CD14-positive monocyte (primary cell): Measurements from ENCODE around the gene TNFRSF4. TPM values are rescaled to one million over a fixed set of nuclear protein-coding genes. Genes with fewer than 3 reads are reported as not detected.

Experiments used
- DNase-seq, 3 donors: peaks; one replicate each; pipeline ENCODE4 v3.0.0-alpha.2; 2011 to 2022
- H2AFZ ChIP-seq: 2 replicates; pipeline ENCODE4 v1.6.0; 2012; ENCODE audit warnings: mild to moderate bottlenecking, low read depth, low read length, inconsistent platforms; ENCODE audit not compliant: insufficient read depth, poor library complexity, severe bottlenecking
- H3K27ac ChIP-seq, 2 donors: 1 replicate in 1 of 2; 2 replicates in 1 of 2; pipeline ENCODE4 v1.5.1; 2012 to 2013; ENCODE audit warnings: low read length in 2 of 2, control low read depth in 1 of 2, inconsistent platforms in 1 of 2, low read depth in 1 of 2, mild to moderate bottlenecking in 1 of 2
- H3K27me3 ChIP-seq, 2 donors: one replicate each; pipeline versions ENCODE4 v1.6.0 to v1.6.1; 2011 to 2013; ENCODE audit warnings: low read length in 2 of 2; ENCODE audit not compliant: control insufficient read depth in 2 of 2, insufficient read depth in 2 of 2
- H3K36me3 ChIP-seq, 2 donors: replicated peaks in 1 of 2; 1 replicate in 1 of 2; 2 replicates in 1 of 2; pipeline versions ENCODE4 v1.5.1 to v1.6.1; 2012 to 2013; ENCODE audit warnings: low read length in 2 of 2, control low read depth in 1 of 2, inconsistent platforms in 1 of 2, mild to moderate bottlenecking in 1 of 2; ENCODE audit not compliant: insufficient read depth in 2 of 2, control insufficient read depth in 1 of 2
- H3K4me1 ChIP-seq, 2 donors: 1 replicate in 1 of 2; 2 replicates in 1 of 2; pipeline versions ENCODE4 v1.5.1 to v1.6.1; 2012 to 2013; ENCODE audit warnings: low read length in 2 of 2, control low read depth in 1 of 2, inconsistent platforms in 1 of 2, mild to moderate bottlenecking in 1 of 2, moderate library complexity in 1 of 2; ENCODE audit not compliant: insufficient read depth in 2 of 2, control insufficient read depth in 1 of 2
- H3K4me2 ChIP-seq: replicated peaks from 2 replicates; pipeline ENCODE3; 2012; ENCODE audit warnings: low read length, moderate library complexity, mild to moderate bottlenecking; ENCODE audit not compliant: poor library complexity, severe bottlenecking; ENCODE audit errors: extremely low read depth
- H3K4me3 ChIP-seq, 3 experiments: fragments of 200-600 bp in 1 of 3; sonication (generic) in 1 of 3; replicated peaks in 1 of 3; 1 replicate in 2 of 3; 2 replicates in 1 of 3; pipeline ENCODE4 v1.5.1; 2011 to 2013; ENCODE audit warnings: low read length in 3 of 3, mild to moderate bottlenecking in 3 of 3, control low read depth in 2 of 3, low read depth in 2 of 3, inconsistent platforms in 1 of 3, moderate library complexity in 1 of 3
- H3K79me2 ChIP-seq: 2 replicates; pipeline ENCODE4 v1.6.0; 2012; ENCODE audit warnings: mild to moderate bottlenecking, control low read depth, inconsistent platforms, low read length, moderate library complexity; ENCODE audit not compliant: insufficient read depth
- H3K9ac ChIP-seq: 2 replicates; pipeline ENCODE4 v1.6.0; 2017; ENCODE audit warnings: low read length, mild to moderate bottlenecking; ENCODE audit not compliant: insufficient read depth, poor library complexity, severe bottlenecking
- H3K9me3 ChIP-seq, 2 donors: replicated peaks in 1 of 2; 1 replicate in 1 of 2; 2 replicates in 1 of 2; pipeline versions ENCODE4 v1.5.1 to v1.6.1; 2012 to 2013; ENCODE audit warnings: low read length in 2 of 2, control low read depth in 1 of 2; ENCODE audit not compliant: control insufficient read depth in 1 of 2, insufficient read depth in 1 of 2
- H4K20me1 ChIP-seq: 2 replicates; pipeline ENCODE4 v1.6.0; 2012; ENCODE audit warnings: mild to moderate bottlenecking, low read length, control low read depth, moderate library complexity; ENCODE audit not compliant: insufficient read depth
- H3K27ac Mint-ChIP-seq, 7 donors: one replicate each; pipeline ENCODE4 v1.8.0; 2020; ENCODE audit warnings: mild to moderate bottlenecking in 7 of 7, mixed read lengths in 7 of 7, moderate library complexity in 6 of 7, inconsistent platforms in 2 of 7
- H3K27me3 Mint-ChIP-seq, 3 donors: one replicate each; pipeline ENCODE4 v1.8.0; 2021 to 2022; ENCODE audit warnings: low read depth in 3 of 3, mild to moderate bottlenecking in 3 of 3, mixed read lengths in 3 of 3, moderate library complexity in 3 of 3, inconsistent platforms in 1 of 3
- H3K36me3 Mint-ChIP-seq, 2 donors: one replicate each; pipeline ENCODE4 v1.8.0; 2020; ENCODE audit warnings: mixed read lengths in 2 of 2, inconsistent platforms in 1 of 2, mild to moderate bottlenecking in 1 of 2
- H3K4me1 Mint-ChIP-seq: one replicate; pipeline ENCODE4 v1.8.0; 2020; ENCODE audit warnings: mild to moderate bottlenecking, mixed read lengths
- H3K4me3 Mint-ChIP-seq, 2 donors: one replicate each; pipeline ENCODE4 v1.8.0; 2020; ENCODE audit warnings: mild to moderate bottlenecking in 2 of 2, mixed read lengths in 2 of 2, moderate library complexity in 1 of 2
- H3K9me3 Mint-ChIP-seq, 7 donors: one replicate each; pipeline ENCODE4 v1.8.0; 2020 to 2022; ENCODE audit warnings: mixed read lengths in 7 of 7, mild to moderate bottlenecking in 6 of 7, moderate library complexity in 6 of 7, inconsistent platforms in 2 of 7
- WGBS: methylation state at CpG from one replicate; pipeline ENCODE4 v1.1.5; 2013; ENCODE audit warnings: missing lambda C conversion rate; ENCODE audit not compliant: insufficient coverage; 5-methylcytosine and 5-hydroxymethylcytosine counted together
- intact Hi-C, 2 donors: fragments of 100-400 bp; cut with micrococcal nuclease; formaldehyde crosslinking; loops; one replicate each; pipeline versions ENCODE4 v1.15.0 to v1.15.1; 2023
- polyA plus RNA-seq, 3 donors: library from polyadenylated mRNA; depleted of rRNA in 1 of 3; unstranded in 2 of 3; stranded (reverse) in 1 of 3; fragments of 300-500 nt in 2 of 3; fragments of >200 nt in 1 of 3; fragmentation: Illumina TruSeq in 2 of 3; gene quantifications; 1 replicate in 2 of 3; 2 replicates in 1 of 3; pipeline ENCODE4 v1.2.3, GENCODE V29; 2012 to 2021
- TF ChIP-seq, protein P1 (sequence below): fragments of 200-600 bp; IDR thresholded peaks from one replicate; pipeline ENCODE4 v1.8.0; 2022; ENCODE audit warnings: antibody characterized with exemption, mild to moderate bottlenecking

TNFRSF4 gene
- polyA plus RNA-seq, 3 donors: 0.05 TPM; not detected in 2

DNA sequence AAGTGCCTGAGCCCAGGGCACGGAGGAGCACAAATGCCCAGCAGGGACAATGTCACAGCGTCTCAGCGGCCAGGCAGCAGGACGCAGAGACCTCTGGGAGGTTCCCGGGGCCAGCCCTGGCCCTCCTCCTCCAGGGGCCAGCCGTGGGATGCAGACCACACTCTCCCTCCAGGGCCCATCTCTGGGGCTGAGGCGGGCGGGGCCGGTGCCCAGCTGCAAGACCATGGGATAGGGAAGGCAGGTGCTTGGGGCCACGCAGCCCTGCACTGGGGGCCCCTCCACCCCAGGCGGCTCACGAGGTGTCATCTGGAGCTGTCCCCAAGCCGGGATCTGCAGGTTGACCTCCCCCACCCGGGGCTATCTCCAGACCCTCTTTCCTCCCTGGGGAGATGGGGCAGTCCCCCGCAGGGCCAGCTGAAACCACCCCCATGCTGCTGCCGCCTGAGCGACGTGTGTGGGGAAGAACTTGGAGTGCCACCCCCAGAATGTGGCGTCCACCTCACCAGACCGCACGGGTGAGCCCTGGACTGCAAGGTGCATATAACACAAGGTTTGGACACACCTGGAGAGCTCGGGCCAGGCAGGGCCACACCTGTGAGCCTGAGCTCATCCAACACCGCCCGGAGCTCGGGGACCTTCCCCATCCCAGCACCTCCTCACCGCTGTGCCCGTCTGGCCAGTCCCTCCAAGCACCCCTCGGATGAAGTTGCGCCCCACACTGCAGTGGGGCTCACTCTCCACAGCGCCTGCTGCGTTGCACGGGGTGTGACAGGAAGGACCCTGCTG is 44.3 kb downstream of the TNFRSF4 start:
- Mint-ChIP-seq H3K27me3 (peaks cover 22 to 40% (median 31%) of the 10 kb centered on the region in 3 donors), H3K9me3 (peaks cover 0 to 7% (median 0%) of the 10 kb centered on the region in 7 donors), H3K4me3 (no peak overlapping the region), H3K36me3 (no peaks in the 10 kb centered on the region), H3K27ac (no peak overlapping the region), H3K4me1 (no peaks in the 10 kb centered on the region)
- Histone ChIP-seq H3K4me3 (no peak overlapping the region), H3K9ac (no peak overlapping the region), H3K27ac (no peak overlapping the region), H3K36me3 (no peaks in the 10 kb centered on the region), H2AFZ (no peak overlapping the region), H3K9me3 (no peaks in the 10 kb centered on the region), H4K20me1 (no peaks in the 10 kb centered on the region), H3K4me1 (no peaks in the 10 kb centered on the region), H3K79me2 (no peaks in the 10 kb centered on the region), H3K4me2 (no peak overlapping the region), H3K27me3 (peaks cover 4 to 24% of the 10 kb centered on the region in 2 donors)
- 93% methylated on average over 22 of the region's 32 CpGs for WGBS
- intact Hi-C loops: no loop called here
- TF ChIP-seq, protein P1, sequence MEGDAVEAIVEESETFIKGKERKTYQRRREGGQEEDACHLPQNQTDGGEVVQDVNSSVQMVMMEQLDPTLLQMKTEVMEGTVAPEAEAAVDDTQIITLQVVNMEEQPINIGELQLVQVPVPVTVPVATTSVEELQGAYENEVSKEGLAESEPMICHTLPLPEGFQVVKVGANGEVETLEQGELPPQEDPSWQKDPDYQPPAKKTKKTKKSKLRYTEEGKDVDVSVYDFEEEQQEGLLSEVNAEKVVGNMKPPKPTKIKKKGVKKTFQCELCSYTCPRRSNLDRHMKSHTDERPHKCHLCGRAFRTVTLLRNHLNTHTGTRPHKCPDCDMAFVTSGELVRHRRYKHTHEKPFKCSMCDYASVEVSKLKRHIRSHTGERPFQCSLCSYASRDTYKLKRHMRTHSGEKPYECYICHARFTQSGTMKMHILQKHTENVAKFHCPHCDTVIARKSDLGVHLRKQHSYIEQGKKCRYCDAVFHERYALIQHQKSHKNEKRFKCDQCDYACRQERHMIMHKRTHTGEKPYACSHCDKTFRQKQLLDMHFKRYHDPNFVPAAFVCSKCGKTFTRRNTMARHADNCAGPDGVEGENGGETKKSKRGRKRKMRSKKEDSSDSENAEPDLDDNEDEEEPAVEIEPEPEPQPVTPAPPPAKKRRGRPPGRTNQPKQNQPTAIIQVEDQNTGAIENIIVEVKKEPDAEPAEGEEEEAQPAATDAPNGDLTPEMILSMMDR: no peak
- DNase-seq: no peak

DNA sequence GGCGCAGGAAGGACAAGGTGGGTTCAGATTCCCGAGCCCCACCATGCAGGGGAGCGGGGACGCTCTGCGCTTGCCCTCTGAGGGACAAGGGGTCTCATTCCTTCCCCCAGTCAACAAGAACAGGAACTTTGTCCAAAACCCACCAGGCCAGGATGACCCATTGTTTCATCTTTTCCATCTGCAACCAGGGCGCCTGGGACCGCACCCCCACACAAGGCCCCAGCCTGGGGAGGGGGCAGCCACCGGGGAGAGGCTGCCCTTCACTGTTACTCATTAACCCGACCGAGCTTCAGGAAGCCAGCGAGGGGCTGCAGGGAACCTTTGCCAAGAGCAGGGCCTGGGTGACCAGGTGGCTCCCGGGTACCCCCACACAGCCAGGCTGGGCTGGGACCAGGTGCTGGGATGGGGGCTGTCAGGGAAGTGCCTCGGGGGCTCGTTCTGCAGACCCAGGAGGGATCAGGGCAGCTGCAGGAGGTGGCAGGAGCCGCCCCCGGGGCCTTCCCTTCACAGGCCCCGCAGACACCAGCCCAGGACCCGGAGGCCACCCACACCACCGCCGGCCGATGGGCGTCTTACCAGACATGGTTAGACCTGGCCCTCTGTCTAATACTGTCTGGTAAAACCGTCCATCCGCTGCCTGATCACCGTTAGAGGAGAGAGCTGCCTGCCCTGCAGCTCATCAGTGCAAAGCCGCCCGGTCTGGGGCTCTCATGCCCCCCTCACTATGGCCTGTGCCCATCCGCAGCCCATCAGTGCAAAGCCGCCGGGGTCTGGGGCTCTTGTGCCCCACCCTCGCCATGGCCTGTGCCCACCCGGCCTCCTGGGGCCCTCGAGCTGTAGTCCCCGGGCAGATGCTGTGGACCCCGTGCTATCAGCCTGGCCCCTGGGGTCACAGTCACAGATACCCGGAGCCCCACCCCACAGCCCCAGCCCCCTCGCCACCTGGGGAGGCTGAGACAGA is 45.2 kb downstream of the TNFRSF4 start:
- WGBS: 89% methylated on average over 35 of the region's 37 CpGs
- Mint-ChIP-seq H3K27me3 (peaks cover 18 to 34% (median 25%) of the 10 kb centered on the region in 3 donors), H3K36me3 (no peaks in the 10 kb centered on the region), H3K9me3 (peaks cover 0 to 4% (median 0%) of the 10 kb centered on the region in 7 donors), H3K27ac (peak overlapping the region in 1 of 7 donors; percentile 63), H3K4me3 (no peak overlapping the region), H3K4me1 (no peaks in the 10 kb centered on the region)
- H3K9me3 ChIP-seq: no peaks in the 10 kb centered on the region
- H3K4me3 ChIP-seq: no peak overlapping the region
- H3K79me2 ChIP-seq: no peaks in the 10 kb centered on the region
- no peaks in the 10 kb centered on the region for H3K36me3 ChIP-seq
- no peaks in the 10 kb centered on the region for H3K4me1 ChIP-seq
- DNase-seq: no peak
- TF ChIP-seq, protein P1: no peak
- H3K27me3 ChIP-seq: peaks cover 4 to 16% of the 10 kb centered on the region in 2 donors
- no peak overlapping the region for H3K27ac ChIP-seq
- H4K20me1 ChIP-seq: no peaks in the 10 kb centered on the region
- H2AFZ ChIP-seq: no peak overlapping the region
- intact Hi-C loops: no loop called here
- no peak overlapping the region for H3K4me2 ChIP-seq
- H3K9ac ChIP-seq: no peak overlapping the region
